ENCODE data around the gene ZNF862.

- TF ChIP-seq CTCF (IDR thresholded peaks at IDR 0.05; ENCODE audit: low read depth, low read length) (no peak), POLR2A (IDR thresholded peaks at IDR 0.05; ENCODE audit: extremely low read depth, insufficient read length) (no peak), MAX (IDR thresholded peaks at IDR 0.05; ENCODE audit: low read depth, low read length) (no peak), MYC (IDR thresholded peaks at IDR 0.05; ENCODE audit: low read depth, low read length) (no peak)
Observed at GRCh38 chr7:149884016-149884415, 45.8 kb downstream of the ZNF862 start.
